SK-N-SH (cell line): ENCODE measurements around the gene FAM163A. TPM values are rescaled to one million over a fixed set of nuclear protein-coding genes. Genes with fewer than 3 reads are reported as not detected.

Experiments used
- CTCF ChIA-PET: fragments of 300-600, 350-600 bp; formaldehyde crosslinking; extraction: SDS; loops from one replicate; lab custom pipeline; 2021; lab: Yijun Ruan, JAX
- POLR2A ChIA-PET: fragments of 350-600 bp; sonication (Branson Sonifier 250); formaldehyde crosslinking; extraction: SDS; loops from one replicate; lab custom pipeline; 2020; ENCODE audit warnings: antibody characterized with exemption, inconsistent platforms; lab: Yijun Ruan, JAX
- DNase-seq: peaks from one replicate; pipeline ENCODE4 v3.0.0; 2012
- H2AFZ ChIP-seq: fragments of 200-600 bp; sonication (generic); 2 replicates; pipeline ENCODE4 v1.8.1; 2016; ENCODE audit warnings: antibody characterized with exemption, mild to moderate bottlenecking, low read depth
- H3F3A ChIP-seq: fragments of 200-600 bp; sonication (generic); replicated peaks from 2 replicates; pipeline ENCODE3; 2016; ENCODE audit warnings: antibody characterized with exemption, mild to moderate bottlenecking; ENCODE audit not compliant: insufficient read depth
- H3K27ac ChIP-seq, 2 experiments: fragments of 200-500 bp in 1 of 2; fragments of 200-600 bp in 1 of 2; sonication (Bioruptor generic) in 1 of 2; sonication (generic), shearing (Covaris generic) in 1 of 2; 2 replicates each; pipeline versions ENCODE4 v1.5.1 to v1.6.1; 2014 to 2016; ENCODE audit warnings: low read depth in 2 of 2, inconsistent platforms in 1 of 2, low read length in 1 of 2, mild to moderate bottlenecking in 1 of 2, mixed read lengths in 1 of 2
- H3K27me3 ChIP-seq: fragments of 200-600 bp; sonication (generic), shearing (Covaris generic); 2 replicates; pipeline ENCODE4 v1.6.1; 2016; ENCODE audit warnings: mixed run types; ENCODE audit not compliant: insufficient read depth
- H3K36me3 ChIP-seq, 2 experiments: fragments of 200-500 bp in 1 of 2; fragments of 200-600 bp in 1 of 2; sonication (Bioruptor generic) in 1 of 2; sonication (generic) in 1 of 2; replicated peaks in 1 of 2; 2 replicates each; pipeline versions ENCODE3 to v1.5.1; 2014 to 2016; ENCODE audit warnings: low read length in 1 of 2, mild to moderate bottlenecking in 1 of 2; ENCODE audit not compliant: insufficient read depth in 2 of 2, control insufficient read depth in 1 of 2
- H3K4me1 ChIP-seq, 2 experiments: fragments of 200-500 bp in 1 of 2; fragments of 200-600 bp in 1 of 2; sonication (Bioruptor generic) in 1 of 2; sonication (generic), shearing (Covaris generic) in 1 of 2; 2 replicates each; pipeline versions ENCODE4 v1.5.1 to v1.6.1; 2014 to 2016; ENCODE audit warnings: low read depth in 1 of 2, low read length in 1 of 2, mixed run types in 1 of 2; ENCODE audit not compliant: insufficient read depth in 2 of 2, control insufficient read depth in 1 of 2
- H3K4me2 ChIP-seq: fragments of 200-600 bp; sonication (generic), shearing (Covaris generic); 2 replicates; pipeline ENCODE4 v1.6.1; 2017; ENCODE audit warnings: mixed run types
- H3K4me3 ChIP-seq, 2 experiments: fragments of 200-500 bp in 1 of 2; fragments of 200-600 bp in 1 of 2; sonication (Bioruptor generic) in 1 of 2; sonication (generic), shearing (Covaris generic) in 1 of 2; 2 replicates each; pipeline versions ENCODE4 v1.5.1 to v1.8.1; 2014 to 2016; ENCODE audit warnings: low read depth in 2 of 2, inconsistent platforms in 1 of 2, low read length in 1 of 2, mild to moderate bottlenecking in 1 of 2, mixed read lengths in 1 of 2, moderate library complexity in 1 of 2
- H3K79me2 ChIP-seq: fragments of 200-600 bp; sonication (generic); 2 replicates; pipeline ENCODE4 v1.8.1; 2017; ENCODE audit warnings: mild to moderate bottlenecking; ENCODE audit not compliant: insufficient read depth
- H3K9ac ChIP-seq: fragments of 200-600 bp; sonication (generic); 2 replicates; pipeline ENCODE4 v1.6.1; 2017; ENCODE audit warnings: mixed run types
- H3K9me2 ChIP-seq: fragments of 200-600 bp; sonication (generic); 2 replicates; pipeline ENCODE4 v1.6.1; 2017; ENCODE audit warnings: mixed run types
- H3K9me3 ChIP-seq: fragments of 200-600 bp; sonication (generic); 2 replicates; pipeline ENCODE4 v1.6.1; 2017; ENCODE audit warnings: mixed run types, mild to moderate bottlenecking, moderate library complexity
- H4K20me1 ChIP-seq: fragments of 200-600 bp; sonication (generic); 2 replicates; pipeline ENCODE4 v1.6.1; 2017; ENCODE audit warnings: mild to moderate bottlenecking, mixed run types; ENCODE audit not compliant: insufficient read depth
- ELF1 ChIP-seq: IDR thresholded peaks from 2 replicates; pipeline ENCODE4 v1.4.0; 2012
- EP300 ChIP-seq, 2 experiments: IDR thresholded peaks; 2 replicates each; pipeline versions ENCODE4 v1.4.0 to v1.6.1; 2012; ENCODE audit warnings: borderline replicate concordance in 1 of 2, low read depth in 1 of 2, low read length in 1 of 2
- EZH2phosphoT487 ChIP-seq: fragments of 200-600 bp; sonication (generic); IDR thresholded peaks from 2 replicates; pipeline ENCODE4 v1.6.1; 2017; ENCODE audit warnings: low read depth, mixed run types, mild to moderate bottlenecking, antibody characterized with exemption, moderate library complexity, borderline replicate concordance
- FOSL2 ChIP-seq: IDR thresholded peaks from 2 replicates; pipeline ENCODE4 v1.4.0; 2012; ENCODE audit warnings: low read depth, mild to moderate bottlenecking, moderate library complexity, borderline replicate concordance
- FOXJ3 ChIP-seq: sonication (generic); formaldehyde crosslinking; IDR thresholded peaks from 2 replicates; pipeline ENCODE4 v1.5.1; 2020; ENCODE audit warnings: mild to moderate bottlenecking, missing genetic modification reagents
- GATA2 ChIP-seq: sonication (generic); formaldehyde crosslinking; IDR thresholded peaks from 2 replicates; pipeline ENCODE4 v1.5.0; 2020; ENCODE audit warnings: mild to moderate bottlenecking, missing genetic modification reagents
- TEAD4 ChIP-seq: IDR thresholded peaks from 2 replicates; pipeline ENCODE4 v1.4.0; 2012; ENCODE audit warnings: mild to moderate bottlenecking, borderline replicate concordance; ENCODE audit not compliant: insufficient read depth
- WGBS: methylation state at CpG from one replicate; pipeline ENCODE4 v1.1.6; 2017; ENCODE audit warnings: low lambda C conversion rate; 5-methylcytosine and 5-hydroxymethylcytosine counted together
- polyA plus RNA-seq, 3 experiments: library from polyadenylated mRNA; depleted of rRNA; stranded (reverse); fragments of >200 nt; gene quantifications; 2 replicates each; pipeline ENCODE4 v1.2.3, GENCODE V29; 2012
- TF ChIP-seq, protein P1 (sequence below): IDR thresholded peaks from 2 replicates; pipeline ENCODE4 v1.6.1; 2012; ENCODE audit warnings: mild to moderate bottlenecking, low read depth, low read length, moderate library complexity

The FAM163A gene
- polyA plus RNA-seq, 1 of the 3 experiments (the other 2 are of a cell fraction): 0.43 TPM

DNA sequence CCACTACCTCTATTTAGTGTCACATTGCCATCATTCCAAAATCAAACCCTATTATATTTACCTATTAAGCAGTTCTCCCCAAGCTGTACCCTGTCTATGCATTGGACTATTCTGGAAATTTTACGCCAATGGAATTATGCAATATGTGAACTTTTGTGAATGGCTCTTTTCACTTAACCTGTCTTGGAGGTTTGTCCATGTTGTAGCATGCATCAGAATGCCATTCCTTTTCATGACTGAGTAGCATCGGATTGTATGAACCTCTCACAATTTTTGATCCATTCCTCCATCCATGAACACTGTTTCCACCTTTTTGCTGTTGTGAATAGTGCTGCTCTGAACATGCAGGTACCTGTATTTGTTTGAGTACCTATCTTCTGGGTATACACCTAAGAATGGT, 33.7 kb downstream of the FAM163A start:
- no peaks in the 10 kb centered on the region for H3K9me3 ChIP-seq
- CTCF ChIA-PET: interaction anchor here (0.6 to 2.6 kb wide), 7 partner anchors 11 to 101 kb away, joined by 3 to 11 read pairs (median 6); no protein-coding TSS in a partner anchor
- H3K27me3 ChIP-seq: no peaks in the 10 kb centered on the region; the same call in 1 of the 2 replicates
- DNase-seq: no peak
- no peak overlapping the region for H3K9ac ChIP-seq
- no peak overlapping the region for H2AFZ ChIP-seq
- H3K9me2 ChIP-seq: no peaks in the 10 kb centered on the region
- POLR2A ChIA-PET: no interaction called here
- WGBS: 76% methylated on average over 2 of the region's 2 CpGs
- H3K4me1 ChIP-seq: peaks cover 0 to 57% of the 10 kb centered on the region in 2 experiments; a peak in 2 of 4 replicates
- H3K36me3 ChIP-seq: no peaks in the 10 kb centered on the region
- no peaks in the 10 kb centered on the region for H3F3A ChIP-seq
- H3K4me2 ChIP-seq: no peak overlapping the region
- TF ChIP-seq EP300 (IDR thresholded peaks at IDR 0.05; ENCODE audit: borderline replicate concordance in 1 of 2, low read depth in 1 of 2, low read length in 1 of 2) (no peak), ELF1 (no peak), EZH2phosphoT487 (no peak), FOXJ3 (CRISPR knock-in tag) (no peak)
- TF ChIP-seq, protein P1, sequence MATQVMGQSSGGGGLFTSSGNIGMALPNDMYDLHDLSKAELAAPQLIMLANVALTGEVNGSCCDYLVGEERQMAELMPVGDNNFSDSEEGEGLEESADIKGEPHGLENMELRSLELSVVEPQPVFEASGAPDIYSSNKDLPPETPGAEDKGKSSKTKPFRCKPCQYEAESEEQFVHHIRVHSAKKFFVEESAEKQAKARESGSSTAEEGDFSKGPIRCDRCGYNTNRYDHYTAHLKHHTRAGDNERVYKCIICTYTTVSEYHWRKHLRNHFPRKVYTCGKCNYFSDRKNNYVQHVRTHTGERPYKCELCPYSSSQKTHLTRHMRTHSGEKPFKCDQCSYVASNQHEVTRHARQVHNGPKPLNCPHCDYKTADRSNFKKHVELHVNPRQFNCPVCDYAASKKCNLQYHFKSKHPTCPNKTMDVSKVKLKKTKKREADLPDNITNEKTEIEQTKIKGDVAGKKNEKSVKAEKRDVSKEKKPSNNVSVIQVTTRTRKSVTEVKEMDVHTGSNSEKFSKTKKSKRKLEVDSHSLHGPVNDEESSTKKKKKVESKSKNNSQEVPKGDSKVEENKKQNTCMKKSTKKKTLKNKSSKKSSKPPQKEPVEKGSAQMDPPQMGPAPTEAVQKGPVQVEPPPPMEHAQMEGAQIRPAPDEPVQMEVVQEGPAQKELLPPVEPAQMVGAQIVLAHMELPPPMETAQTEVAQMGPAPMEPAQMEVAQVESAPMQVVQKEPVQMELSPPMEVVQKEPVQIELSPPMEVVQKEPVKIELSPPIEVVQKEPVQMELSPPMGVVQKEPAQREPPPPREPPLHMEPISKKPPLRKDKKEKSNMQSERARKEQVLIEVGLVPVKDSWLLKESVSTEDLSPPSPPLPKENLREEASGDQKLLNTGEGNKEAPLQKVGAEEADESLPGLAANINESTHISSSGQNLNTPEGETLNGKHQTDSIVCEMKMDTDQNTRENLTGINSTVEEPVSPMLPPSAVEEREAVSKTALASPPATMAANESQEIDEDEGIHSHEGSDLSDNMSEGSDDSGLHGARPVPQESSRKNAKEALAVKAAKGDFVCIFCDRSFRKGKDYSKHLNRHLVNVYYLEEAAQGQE: no peak
- TF ChIP-seq, all 33 proteins: peak for 0
- H4K20me1 ChIP-seq: no peaks in the 10 kb centered on the region
- H3K27ac ChIP-seq: peak overlapping the region in 1 of 2 experiments; percentile 70; a peak in 1 of 4 replicates
- no peak overlapping the region for H3K4me3 ChIP-seq
- H3K79me2 ChIP-seq: no peaks in the 10 kb centered on the region

DNA sequence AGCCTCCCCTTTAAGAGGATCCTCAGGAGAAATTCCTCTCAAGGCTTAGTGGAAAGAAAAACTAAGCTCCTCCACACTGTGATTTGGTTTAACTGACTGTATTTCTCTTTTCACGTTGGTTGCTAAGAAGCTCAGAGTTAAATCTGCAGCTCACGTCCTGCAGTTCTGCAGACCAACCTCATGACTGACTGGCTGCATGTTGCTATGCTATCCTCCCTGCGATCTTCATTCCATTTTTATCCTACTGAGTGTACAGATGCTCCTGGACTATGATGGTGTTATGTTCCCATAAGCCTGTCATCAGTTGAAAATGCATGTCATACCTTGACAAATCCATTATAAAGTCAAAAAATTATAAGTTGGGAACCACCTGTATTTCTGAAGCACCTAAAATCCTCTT, 34.6 kb downstream of the FAM163A start:
- Histone ChIP-seq H3K4me3 (no peak overlapping the region), H3K9me2 (no peaks in the 10 kb centered on the region), H3F3A (no peaks in the 10 kb centered on the region), H3K4me2 (no peak overlapping the region), H3K36me3 (no peaks in the 10 kb centered on the region), H3K9ac (no peak overlapping the region), H3K27me3 (peaks cover 8% of the 10 kb centered on the region; the same call in 1 of the 2 replicates), H2AFZ (no peak overlapping the region), H3K4me1 (peaks cover 0 to 62% of the 10 kb centered on the region in 2 experiments; a peak in 2 of 4 replicates), H3K9me3 (no peaks in the 10 kb centered on the region), H3K79me2 (no peaks in the 10 kb centered on the region), H4K20me1 (no peaks in the 10 kb centered on the region), H3K27ac (peak overlapping the region in 1 of 2 experiments; percentile 70; a peak in 1 of 4 replicates)
- CTCF ChIA-PET: interaction anchor here (0.5 to 2.6 kb wide), 6 partner anchors 12 to 101 kb away, joined by 3 to 11 read pairs (median 6); no protein-coding TSS in a partner anchor
- TF ChIP-seq FOSL2: no peak
- TF ChIP-seq TEAD4: no peak
- peak; percentile 30 for TF ChIP-seq GATA2 (CRISPR knock-in tag)
- POLR2A ChIA-PET: interaction anchor here (0.8 kb wide), 1 partner anchor 10 kb away, joined by 5 read pairs; no protein-coding TSS in a partner anchor
- 44% methylated on average over 3 of the region's 3 CpGs for WGBS
- DNase-seq: no peak
